Type B pancreatic cell (in vitro differentiated cells): ENCODE results near the gene TEX54. TPM values are rescaled to one million over a fixed set of nuclear protein-coding genes. Genes with fewer than 3 reads are reported as not detected.
"Not testable (repeated sequence)": the region's sequence is repeated elsewhere in the genome, so short reads cannot be mapped to it uniquely, and the experiment has no call there.

Experiments
- DNase-seq: peaks from one replicate; pipeline ENCODE4 v3.0.0; 2021; ENCODE audit warnings: mixed read lengths; ENCODE audit not compliant: unreplicated experiment; ENCODE audit errors: extremely low spot score
- H3K27ac Mint-ChIP-seq: 2 replicates; pipeline ENCODE4 v1.8.0; 2021; ENCODE audit warnings: mild to moderate bottlenecking, mixed read lengths
- H3K27me3 Mint-ChIP-seq: 2 replicates; pipeline ENCODE4 v1.8.0; 2021; ENCODE audit warnings: mixed read lengths
- H3K36me3 Mint-ChIP-seq: 2 replicates; pipeline ENCODE4 v1.8.0; 2021; ENCODE audit warnings: mixed read lengths
- H3K4me1 Mint-ChIP-seq: one replicate; pipeline ENCODE4 v1.8.0; 2021; ENCODE audit warnings: mixed read lengths; ENCODE audit not compliant: unreplicated experiment
- H3K4me3 Mint-ChIP-seq: 2 replicates; pipeline ENCODE4 v1.8.0; 2021; ENCODE audit warnings: mild to moderate bottlenecking, mixed read lengths
- H3K9me3 Mint-ChIP-seq: 2 replicates; pipeline ENCODE4 v1.8.0; 2021; ENCODE audit warnings: mixed read lengths
- total RNA-seq: library from RNA; stranded (reverse); gene quantifications from 2 replicates; pipeline ENCODE4 v1.2.1, GENCODE V29; 2021; ENCODE audit warnings: low replicate concordance
- TF ChIP-seq, protein P1 (sequence below): fragments of 200-600 bp; sonication (generic); conservative IDR thresholded peaks from 2 replicates; pipeline ENCODE4 v1.5.0; 2021; ENCODE audit warnings: antibody characterized with exemption, mild to moderate bottlenecking

Gene TEX54
- total RNA-seq, 1 donor from 2014 or later, result not detected

DNA sequence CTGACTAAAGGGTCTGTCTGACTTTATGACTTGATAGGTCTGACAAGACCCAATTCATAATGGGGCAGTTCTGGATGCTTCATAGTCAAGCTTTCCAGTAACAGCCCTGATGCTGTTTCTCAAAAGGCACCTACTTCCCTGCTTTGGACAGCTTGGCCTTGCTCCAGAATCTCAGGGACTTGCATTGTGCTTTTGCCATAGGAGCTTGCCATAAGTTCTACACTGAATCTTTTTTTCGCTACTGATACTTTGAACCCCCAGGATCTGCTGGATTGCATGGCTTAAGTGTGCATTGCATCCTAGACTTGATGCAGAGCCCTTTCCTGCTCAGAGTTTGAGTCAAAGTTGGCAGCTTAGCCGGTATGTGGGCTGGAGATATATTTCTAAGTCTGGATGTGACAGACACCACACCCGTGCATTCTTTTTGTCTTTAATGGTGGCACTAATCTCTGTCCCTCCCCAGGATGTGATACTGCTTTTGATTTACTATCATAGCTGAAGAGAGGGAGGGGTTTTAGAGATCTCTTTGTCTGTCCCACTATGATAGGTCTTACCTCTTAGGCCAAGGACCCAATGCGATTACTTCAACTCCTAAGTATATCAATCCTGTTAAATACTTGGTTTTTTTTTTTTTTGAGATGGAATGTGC lies 31.2 kb upstream of the TEX54 start:
- H3K27me3 Mint-ChIP-seq, result no peaks in the 10 kb centered on the region
- peaks cover 36% of the 10 kb centered on the region for H3K4me1 Mint-ChIP-seq
- DNase-seq, result no peak
- no peak overlapping the region for H3K4me3 Mint-ChIP-seq
- peaks cover 9% of the 10 kb centered on the region for H3K36me3 Mint-ChIP-seq
- TF ChIP-seq, protein P1, sequence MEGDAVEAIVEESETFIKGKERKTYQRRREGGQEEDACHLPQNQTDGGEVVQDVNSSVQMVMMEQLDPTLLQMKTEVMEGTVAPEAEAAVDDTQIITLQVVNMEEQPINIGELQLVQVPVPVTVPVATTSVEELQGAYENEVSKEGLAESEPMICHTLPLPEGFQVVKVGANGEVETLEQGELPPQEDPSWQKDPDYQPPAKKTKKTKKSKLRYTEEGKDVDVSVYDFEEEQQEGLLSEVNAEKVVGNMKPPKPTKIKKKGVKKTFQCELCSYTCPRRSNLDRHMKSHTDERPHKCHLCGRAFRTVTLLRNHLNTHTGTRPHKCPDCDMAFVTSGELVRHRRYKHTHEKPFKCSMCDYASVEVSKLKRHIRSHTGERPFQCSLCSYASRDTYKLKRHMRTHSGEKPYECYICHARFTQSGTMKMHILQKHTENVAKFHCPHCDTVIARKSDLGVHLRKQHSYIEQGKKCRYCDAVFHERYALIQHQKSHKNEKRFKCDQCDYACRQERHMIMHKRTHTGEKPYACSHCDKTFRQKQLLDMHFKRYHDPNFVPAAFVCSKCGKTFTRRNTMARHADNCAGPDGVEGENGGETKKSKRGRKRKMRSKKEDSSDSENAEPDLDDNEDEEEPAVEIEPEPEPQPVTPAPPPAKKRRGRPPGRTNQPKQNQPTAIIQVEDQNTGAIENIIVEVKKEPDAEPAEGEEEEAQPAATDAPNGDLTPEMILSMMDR, result no peak
- H3K9me3 Mint-ChIP-seq, result no peaks in the 10 kb centered on the region
- peak overlapping the region; percentile 87 for H3K27ac Mint-ChIP-seq

DNA sequence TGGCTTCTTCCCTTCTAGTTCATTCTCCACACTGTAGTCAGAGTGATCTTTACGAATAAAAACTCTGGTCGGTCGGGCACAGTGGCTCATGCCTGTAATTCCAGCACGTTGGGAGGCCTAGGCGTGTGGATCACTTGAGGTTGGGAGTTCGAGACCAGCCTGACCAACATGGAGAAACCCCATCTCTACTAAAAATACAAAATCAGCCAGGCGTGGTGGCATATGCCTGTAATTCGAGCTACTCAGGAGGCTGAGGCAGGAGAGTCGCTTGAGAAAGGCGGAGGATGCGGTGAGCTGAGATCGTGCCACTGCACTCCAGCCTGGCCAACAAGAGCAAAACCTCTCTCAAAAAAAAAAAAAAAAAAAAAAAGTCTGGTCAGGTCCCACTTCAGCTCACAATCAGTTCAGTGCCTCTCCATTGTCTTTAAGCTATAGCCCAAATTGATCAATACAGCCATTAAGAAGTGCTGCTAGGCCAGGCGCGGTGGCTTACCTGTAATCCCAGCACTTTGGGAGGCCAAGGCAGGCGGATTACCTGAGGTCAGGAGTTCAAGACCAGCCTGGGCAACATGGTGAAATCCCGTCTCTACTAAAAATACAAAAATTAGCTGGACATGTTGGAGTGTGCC lies 29.0 kb upstream of the TEX54 start:
- not testable (repeated sequence) for DNase-seq, H3K4me3 Mint-ChIP-seq, H3K36me3 Mint-ChIP-seq, H3K9me3 Mint-ChIP-seq, H3K27me3 Mint-ChIP-seq
- peak overlapping the region; percentile 39 for H3K27ac Mint-ChIP-seq
- peaks cover 49% of the 10 kb centered on the region for H3K4me1 Mint-ChIP-seq

DNA sequence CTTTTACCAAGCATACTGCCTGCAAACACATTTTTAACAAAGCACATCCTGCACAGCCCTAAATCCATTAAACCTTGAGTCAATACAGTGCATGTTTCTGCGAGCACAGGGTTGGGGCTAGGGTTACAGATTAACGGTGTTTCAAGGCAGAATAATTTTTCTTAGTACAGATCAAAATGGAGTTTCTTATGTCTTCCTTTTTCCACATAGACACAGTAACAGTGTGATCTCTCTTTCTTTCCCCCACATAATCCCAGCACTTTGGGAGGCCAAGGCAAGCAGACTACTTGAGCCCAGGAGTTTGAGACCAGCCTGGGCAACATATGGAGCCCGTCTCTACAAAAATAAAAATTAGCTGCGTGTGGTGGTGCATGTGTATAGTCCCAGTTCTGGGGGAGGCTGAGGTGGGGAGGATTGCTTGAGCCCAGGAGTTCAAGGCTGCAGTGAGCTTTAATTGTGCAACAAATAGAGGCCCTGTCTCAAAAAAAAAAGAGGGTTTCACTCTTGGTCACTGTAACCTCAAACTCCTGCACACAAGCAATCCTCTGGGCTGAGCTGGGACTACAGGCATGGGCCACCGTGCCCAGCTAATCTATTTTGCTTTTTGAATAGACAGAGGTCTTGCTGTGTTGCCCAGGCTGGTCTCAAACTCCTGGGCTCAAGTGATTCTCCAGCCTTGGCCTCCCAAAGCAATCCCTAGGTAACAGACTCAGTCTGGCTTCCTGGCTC lies 28.4 kb upstream of the TEX54 start:
- Mint-ChIP-seq H3K4me1 (peaks cover 49% of the 10 kb centered on the region), H3K27ac (peak overlapping the region; percentile 61), H3K27me3 (no peaks in the 10 kb centered on the region), H3K4me3 (peak overlapping the region; percentile 49), H3K36me3 (peaks cover 9% of the 10 kb centered on the region), H3K9me3 (no peaks in the 10 kb centered on the region)
- no peak for DNase-seq
- TF ChIP-seq, protein P1, result no peak

DNA sequence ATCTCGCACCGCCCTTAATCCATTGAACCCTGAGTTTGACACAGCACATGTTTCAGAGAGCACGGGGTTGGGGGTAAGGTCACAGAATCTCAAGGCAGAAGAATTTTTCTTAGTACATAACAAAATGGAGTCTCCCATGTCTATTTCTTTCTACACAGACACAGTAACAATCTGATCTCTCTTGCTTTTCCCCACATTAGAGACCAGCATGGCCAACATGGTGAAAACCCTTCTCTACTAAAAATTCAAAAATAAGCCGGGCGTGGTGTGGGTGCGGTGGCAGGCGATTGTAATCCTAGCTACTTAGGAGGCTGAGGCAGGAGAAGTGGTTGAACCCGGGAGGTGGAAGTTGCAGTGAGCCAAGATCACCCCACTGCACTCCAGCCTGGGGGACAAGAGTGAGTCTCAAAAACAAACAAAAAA lies 26.7 kb upstream of the TEX54 start:
- H3K9me3 Mint-ChIP-seq, DNase-seq, H3K27me3 Mint-ChIP-seq: not testable (repeated sequence)
- peak overlapping the region; percentile 97 for H3K4me3 Mint-ChIP-seq
- peaks cover 21% of the 10 kb centered on the region for H3K36me3 Mint-ChIP-seq
- H3K4me1 Mint-ChIP-seq, result peaks cover 49% of the 10 kb centered on the region
- peak overlapping the region; percentile 96 for H3K27ac Mint-ChIP-seq

DNA sequence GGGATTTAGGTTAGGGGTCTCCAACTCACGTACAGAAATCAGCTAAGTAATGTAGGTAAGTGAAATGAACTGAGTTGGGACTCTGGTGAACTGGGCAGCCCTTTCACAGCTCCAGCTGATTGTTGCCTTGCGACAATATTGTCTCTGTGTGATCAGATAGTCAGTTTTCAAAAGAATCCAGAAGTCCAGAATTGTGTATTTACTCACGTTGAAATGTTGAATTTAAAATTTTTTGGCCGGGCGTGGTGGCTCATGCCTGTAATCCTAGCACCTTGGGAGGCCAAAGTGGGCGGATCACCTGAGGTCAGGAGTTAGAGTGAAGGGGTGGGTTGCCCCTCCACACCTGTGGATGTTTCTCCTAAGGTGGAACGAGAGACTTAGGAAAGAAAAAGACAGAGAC lies 25.6 kb upstream of the TEX54 start:
- Mint-ChIP-seq H3K4me3 (peak overlapping the region; percentile 97), H3K27me3 (no peaks in the 10 kb centered on the region), H3K36me3 (peaks cover 32% of the 10 kb centered on the region), H3K27ac (peak overlapping the region; percentile 96), H3K4me1 (peaks cover 53% of the 10 kb centered on the region), H3K9me3 (no peaks in the 10 kb centered on the region)
- DNase-seq, result no peak
- TF ChIP-seq, protein P1, result no peak

DNA sequence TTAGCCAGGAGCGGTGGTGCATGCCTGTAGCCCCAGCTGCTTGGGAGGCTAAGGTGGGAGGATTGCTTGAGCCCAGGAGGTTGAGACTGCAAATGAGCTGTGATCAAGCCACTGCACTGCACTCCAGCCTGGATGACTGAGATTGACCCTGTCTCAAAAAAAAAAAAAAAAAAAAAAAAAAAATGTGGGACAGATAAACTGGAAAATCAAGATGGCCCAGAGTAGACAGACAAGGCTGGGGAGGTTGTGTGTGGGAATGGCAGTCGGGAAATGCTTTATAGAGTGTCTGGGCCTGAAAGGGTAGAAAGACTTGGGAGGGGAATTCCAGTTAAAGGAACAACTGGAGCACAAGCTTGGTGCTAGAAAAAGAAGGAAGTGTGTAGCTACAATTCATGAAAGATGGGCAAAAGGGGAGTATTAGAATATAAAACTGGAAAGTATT lies 24.9 kb upstream of the TEX54 start:
- peak overlapping the region; percentile 96 for H3K27ac Mint-ChIP-seq
- no peak for DNase-seq
- no peaks in the 10 kb centered on the region for H3K27me3 Mint-ChIP-seq
- H3K4me1 Mint-ChIP-seq, result peaks cover 55% of the 10 kb centered on the region
- H3K4me3 Mint-ChIP-seq, result peak overlapping the region; percentile 97
- peaks cover 33% of the 10 kb centered on the region for H3K36me3 Mint-ChIP-seq
- H3K9me3 Mint-ChIP-seq, result no peaks in the 10 kb centered on the region
- TF ChIP-seq, protein P1, result no peak
